WI38 (cell line): ENCODE measurements around the gene THEM5.

Source experiments
- H3K4me3 ChIP-seq: 2 replicates; pipeline ENCODE4 v1.5.1; 2011; ENCODE audit warnings: low read depth, mild to moderate bottlenecking, control low read depth, low read length
- CTCF ChIP-seq: IDR thresholded peaks from 2 replicates; pipeline ENCODE4 v1.5.1; 2012; ENCODE audit warnings: low read depth, mild to moderate bottlenecking, control low read depth, low read length

Gene THEM5

GRCh38 chr1:151825751-151826660 is 27.5 kb downstream of the THEM5 start:
- H3K4me3 ChIP-seq = no peak overlapping the region
- TF ChIP-seq CTCF = no peak

GRCh38 chr1:151825204-151825603 is 28.3 kb downstream of the THEM5 start:
- no peak overlapping the region for H3K4me3 ChIP-seq
- TF ChIP-seq CTCF = no peak

- no peak overlapping the region for H3K4me3 ChIP-seq
- no peak for TF ChIP-seq CTCF
Measured at GRCh38 chr1:151823175-151823574, 30.3 kb downstream of the THEM5 start.

GRCh38 chr1:151822404-151822803 is 31.1 kb downstream of the THEM5 start:
- no peak for TF ChIP-seq CTCF
- H3K4me3 ChIP-seq = no peak overlapping the region

GRCh38 chr1:151820940-151821339 is 32.6 kb downstream of the THEM5 start:
- TF ChIP-seq CTCF = no peak
- H3K4me3 ChIP-seq = no peak overlapping the region

- H3K4me3 ChIP-seq = no peak overlapping the region
- no peak for TF ChIP-seq CTCF
Measured at GRCh38 chr1:151819976-151820623, 33.4 kb downstream of the THEM5 start.

- TF ChIP-seq CTCF = no peak
- H3K4me3 ChIP-seq = no peak overlapping the region
Measured at GRCh38 chr1:151819227-151819835, 34.2 kb downstream of the THEM5 start.
